ENCODE measurements around the gene IGF2BP3.

DNA sequence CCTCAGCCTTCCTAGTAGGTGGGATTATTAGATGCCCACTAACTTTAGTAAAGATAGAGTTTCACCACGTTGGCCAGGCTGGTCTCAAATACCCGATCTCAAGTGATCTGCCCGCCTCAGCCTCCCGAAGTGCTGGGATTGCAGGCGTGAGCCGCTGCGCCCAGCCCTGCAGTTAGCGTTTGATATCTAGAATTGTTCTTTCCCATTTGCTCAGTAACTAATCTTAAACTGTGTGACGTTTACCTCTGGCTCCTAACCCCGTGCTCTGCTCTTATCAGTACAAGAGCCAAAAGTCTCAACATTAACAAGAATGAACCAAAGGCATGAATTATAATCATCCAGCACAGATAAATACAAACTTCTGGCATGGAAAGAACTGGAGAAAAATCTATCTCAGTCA is 47.4 kb downstream of the IGF2BP3 start:
- TF ChIP-seq, protein P1, sequence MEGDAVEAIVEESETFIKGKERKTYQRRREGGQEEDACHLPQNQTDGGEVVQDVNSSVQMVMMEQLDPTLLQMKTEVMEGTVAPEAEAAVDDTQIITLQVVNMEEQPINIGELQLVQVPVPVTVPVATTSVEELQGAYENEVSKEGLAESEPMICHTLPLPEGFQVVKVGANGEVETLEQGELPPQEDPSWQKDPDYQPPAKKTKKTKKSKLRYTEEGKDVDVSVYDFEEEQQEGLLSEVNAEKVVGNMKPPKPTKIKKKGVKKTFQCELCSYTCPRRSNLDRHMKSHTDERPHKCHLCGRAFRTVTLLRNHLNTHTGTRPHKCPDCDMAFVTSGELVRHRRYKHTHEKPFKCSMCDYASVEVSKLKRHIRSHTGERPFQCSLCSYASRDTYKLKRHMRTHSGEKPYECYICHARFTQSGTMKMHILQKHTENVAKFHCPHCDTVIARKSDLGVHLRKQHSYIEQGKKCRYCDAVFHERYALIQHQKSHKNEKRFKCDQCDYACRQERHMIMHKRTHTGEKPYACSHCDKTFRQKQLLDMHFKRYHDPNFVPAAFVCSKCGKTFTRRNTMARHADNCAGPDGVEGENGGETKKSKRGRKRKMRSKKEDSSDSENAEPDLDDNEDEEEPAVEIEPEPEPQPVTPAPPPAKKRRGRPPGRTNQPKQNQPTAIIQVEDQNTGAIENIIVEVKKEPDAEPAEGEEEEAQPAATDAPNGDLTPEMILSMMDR (IDR thresholded peaks at IDR 0.05): no peak
- TF ChIP-seq POLR2AphosphoS5 (IDR thresholded peaks at IDR 0.05) (no peak), POLR2A (IDR thresholded peaks at IDR 0.05) (no peak), EP300 (IDR thresholded peaks at IDR 0.05) (no peak)

All from gastroesophageal sphincter (tissue), 3 donors.